HG03354 (cell line): ENCODE measurements around the gene LEMD3.
A peak's percentile ranks its signal among the peaks of the same experiment; 100 is the strongest.
"Not testable (repeated sequence)": the region's sequence is repeated elsewhere in the genome, so short reads cannot be mapped to it uniquely, and the experiment has no call there.

Source experiments
- ATAC-seq: cut with Tn5 transposase; IDR thresholded peaks from one replicate; pipeline ENCODE4 v1.9.1; 2021; ENCODE audit warnings: mild to moderate bottlenecking; ENCODE audit not compliant: unreplicated experiment, poor library complexity, severe bottlenecking

LEMD3 gene

DNA sequence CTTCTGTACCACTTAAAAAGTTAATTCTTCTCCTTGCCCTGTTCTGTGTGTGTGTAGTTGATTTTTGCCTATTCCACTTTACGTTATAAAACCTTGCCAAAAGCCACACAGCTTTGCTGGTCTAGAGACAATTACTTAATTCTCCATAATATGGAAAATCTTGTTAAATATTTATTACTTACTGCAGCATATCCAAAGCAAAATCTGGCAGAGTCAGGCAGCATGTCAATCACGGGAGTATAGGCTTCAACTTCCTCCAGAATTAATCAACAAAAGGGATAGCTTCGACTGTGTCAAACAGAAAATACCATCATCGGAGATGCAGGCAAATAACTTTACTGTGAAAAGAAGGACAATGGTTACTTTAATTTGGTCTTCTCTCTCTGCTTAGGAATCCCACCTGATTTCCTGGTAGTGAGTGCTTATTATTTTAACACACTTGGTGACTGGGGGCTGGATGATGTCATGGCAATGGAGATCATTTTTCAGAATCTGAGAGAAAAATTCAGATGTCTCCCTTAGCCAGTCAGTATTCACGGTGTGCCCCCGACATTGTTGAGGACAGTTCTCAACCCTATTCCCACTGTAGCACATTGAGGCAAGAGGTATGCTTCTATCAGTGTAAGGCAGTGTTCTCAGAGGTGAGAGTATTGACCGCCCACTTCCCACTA, 105.4 kb downstream of the LEMD3 start:
- no peak for ATAC-seq

DNA sequence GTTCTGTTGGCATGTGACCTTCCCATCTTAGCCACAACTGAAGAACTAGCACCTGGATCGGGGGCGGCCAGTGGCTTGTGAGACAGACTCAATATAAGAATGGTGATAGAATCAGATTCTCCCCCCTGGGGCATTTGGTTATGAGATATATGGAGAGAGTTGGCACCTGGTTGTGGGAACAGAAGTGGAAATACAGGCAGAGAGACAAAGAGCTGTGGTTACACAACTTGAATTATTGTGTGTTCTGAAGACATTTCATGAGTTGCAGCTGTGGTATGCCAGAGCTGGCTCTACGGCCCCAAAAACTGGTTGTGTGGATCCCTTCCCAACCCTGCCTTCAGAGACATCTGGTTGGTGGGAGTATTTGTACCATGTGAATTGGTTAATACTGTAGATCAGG, 106.2 kb downstream of the LEMD3 start:
- no peak for ATAC-seq

DNA sequence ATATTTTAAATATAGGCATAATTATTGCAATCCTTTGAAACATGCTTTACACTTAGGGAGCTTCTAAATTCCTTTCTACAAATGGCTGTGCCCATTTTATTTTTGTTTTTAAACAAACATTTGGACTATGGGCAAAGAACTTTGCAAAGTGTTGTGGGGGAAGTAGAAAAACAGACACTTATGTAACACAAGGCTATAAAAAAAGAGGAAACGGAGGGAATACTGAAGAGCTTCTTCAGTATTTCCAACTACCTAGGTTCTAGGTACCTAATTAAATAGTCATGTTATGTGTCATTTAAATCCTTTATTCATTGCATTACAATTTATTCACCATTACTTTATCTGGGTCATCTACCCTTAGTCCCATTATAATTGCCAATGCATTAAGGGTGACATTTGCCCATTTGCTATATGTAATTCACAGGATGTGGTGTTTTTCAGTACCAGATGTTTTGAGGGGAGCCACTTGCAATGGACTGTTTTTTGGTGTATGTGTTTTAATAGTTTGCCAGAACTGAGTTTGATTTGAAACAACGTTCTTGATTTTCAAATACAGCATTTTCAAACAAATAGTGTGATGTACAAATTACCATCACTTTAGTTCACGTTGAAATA, 107.6 kb downstream of the LEMD3 start:
- no peak for ATAC-seq

DNA sequence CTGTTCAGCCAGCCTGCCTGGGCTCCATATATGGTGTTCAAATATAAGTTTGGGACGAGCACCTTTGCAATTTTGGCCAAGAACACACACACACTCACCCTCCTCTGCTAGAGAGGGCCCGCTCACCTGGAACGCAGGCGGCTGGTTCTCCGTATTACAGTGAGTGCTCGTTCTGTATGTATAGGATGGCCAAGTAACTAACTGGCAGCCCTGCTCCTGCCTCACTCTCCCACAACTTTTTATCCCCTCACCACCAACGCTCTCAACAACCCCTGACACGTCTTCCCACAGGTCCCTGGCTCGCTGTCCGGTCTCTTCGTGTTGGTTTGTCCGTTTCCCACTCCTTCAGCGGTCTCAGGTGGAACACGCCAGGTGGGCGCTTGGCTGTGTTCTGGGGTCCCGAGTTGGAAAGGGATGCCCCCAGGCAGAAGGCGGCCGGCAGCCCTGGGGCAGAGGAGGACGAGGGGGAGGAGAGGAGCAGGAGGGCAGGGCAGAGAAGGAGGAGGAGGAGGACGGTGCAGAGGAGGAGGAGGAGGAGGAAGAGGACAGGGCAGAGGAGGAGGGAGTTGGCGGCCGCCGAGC, 108.7 kb downstream of the LEMD3 start:
- ATAC-seq, result no peak

DNA sequence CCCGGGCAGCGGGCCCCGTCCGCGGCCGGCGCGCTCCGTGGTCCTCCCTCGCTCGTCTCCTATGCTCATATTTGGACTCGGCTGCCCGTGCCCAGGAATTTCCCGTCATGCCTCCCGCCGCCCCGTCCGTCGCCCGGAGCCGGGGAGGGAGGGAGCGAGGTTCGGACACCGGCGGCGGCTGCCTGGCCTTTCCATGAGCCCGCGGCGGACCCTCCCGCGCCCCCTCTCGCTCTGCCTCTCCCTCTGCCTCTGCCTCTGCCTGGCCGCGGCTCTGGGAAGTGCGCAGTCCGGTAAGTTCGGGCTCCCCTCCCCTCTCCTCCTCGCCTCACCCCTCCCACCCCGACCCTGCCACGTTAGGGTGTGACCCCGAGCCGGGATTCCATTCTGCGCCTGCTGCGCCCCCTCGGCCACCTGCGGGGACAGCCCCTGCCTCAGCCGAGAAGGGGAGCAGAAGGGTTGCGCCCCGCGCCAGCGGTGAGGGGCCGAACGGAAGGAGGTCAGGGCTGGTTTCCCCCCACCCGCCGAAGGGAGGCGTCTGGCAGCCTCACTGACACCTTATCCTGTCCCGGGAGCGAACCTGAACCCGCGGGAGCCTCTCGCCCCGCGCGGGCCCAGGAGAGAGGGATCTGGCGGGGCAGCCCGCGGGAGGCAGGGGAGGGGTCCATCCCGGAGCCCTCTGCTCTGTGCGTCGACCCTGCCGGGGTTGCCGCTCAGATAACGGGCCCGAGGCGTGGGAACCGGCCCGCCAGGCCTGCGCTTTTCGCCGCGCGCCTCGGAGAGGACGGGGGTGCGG, 109.4 kb downstream of the LEMD3 start, which contains the start of gene MSRB3:
Gene MSRB3, plus strand, starts transcription at position 108 of the 793 bp plus-strand sequence. CDS start 29,897 bp downstream, outside the sequence.
- peak; percentile 72 for ATAC-seq

DNA sequence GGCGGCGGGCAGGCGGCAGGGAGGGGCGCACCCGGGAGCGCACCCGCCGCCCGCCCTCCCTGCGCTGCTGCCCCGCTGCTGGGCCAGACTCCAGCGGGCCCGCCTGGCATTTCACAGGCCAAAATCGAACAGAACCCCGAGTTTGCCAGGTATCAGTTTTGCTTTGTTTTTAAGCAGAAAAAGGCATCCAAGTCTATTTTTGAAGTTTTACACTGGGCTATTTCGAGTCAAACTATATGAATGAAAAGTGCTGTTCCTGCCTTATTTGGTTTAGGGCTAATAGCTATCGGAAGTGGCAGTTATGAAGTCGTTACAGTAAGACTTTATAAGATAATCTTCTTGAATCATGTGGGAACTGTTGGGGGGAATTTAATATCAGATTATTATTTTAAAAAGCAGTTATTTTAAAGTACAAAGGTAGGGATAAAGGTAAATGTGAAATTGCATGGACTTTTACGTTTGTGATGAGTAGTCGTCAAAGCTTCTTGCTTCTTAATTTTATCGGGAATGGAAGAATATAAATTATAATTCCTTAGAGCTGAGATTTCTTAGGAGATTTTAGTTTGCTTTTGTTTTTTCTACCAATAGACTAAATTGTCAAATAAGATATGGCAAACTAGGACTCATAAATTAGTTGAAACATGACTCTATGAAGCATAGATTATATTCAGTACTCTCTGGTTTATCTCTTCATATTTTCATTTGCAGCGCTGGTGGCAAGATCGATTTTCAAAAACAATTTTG, 110.2 kb downstream of the LEMD3 start:
- peak; percentile 26 for ATAC-seq

DNA sequence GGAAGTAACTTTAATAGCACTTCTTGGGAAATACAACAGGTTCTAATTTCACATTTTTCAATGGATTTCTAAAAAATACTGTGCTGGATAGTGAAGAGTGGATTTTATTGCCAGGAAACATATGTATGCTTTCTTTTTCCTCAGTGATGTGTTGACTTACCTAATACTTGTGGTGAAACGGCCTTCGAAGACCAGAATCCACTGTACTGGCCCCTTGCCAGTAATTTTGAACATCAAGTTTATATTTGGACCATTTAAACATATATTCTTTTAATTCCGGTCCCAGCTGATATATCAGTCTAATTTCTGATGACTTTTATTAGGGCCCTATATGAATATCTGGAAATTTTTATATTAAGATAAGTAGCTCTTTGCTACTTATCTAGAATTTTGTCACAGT, 110.9 kb downstream of the LEMD3 start:
- no peak for ATAC-seq

DNA sequence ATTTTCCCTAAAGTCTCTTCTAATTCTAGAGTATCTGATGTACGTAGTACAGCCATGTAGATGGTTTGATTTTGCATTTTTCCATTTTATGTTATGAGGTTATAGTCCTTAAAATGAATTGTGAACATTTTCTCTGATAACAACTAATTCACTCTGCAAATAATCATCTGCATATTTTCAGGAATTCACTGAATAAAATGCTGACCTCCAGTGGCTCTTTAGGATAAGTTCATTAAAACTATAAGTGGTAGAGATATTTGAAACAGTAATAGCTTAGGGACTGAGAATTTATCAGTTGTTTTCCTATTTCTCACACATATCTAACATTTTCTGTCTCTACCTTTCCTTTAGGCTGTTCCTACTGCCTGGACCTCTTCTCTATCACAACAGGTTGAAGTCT, 113.5 kb downstream of the LEMD3 start:
- ATAC-seq, result no peak

DNA sequence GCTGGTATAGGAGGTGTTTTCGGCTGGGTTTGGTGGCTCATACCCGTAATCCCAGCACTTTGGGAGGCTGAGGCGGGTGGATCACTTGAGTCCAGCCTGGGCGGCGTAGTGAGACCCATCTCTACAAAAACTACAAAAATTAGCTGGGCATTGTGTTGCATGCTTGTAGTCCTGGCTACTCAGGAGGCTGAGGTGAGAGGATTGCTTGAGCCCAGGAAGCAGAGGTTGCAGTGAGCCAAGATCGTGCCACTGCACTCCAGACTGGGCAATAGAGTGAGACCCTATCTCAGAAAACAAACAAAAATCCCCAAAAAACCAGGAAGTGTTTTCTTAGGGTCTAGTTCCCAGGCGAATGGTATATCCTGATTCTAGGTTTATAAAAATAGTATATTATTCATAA, 116.1 kb downstream of the LEMD3 start:
- not testable (repeated sequence) for ATAC-seq

DNA sequence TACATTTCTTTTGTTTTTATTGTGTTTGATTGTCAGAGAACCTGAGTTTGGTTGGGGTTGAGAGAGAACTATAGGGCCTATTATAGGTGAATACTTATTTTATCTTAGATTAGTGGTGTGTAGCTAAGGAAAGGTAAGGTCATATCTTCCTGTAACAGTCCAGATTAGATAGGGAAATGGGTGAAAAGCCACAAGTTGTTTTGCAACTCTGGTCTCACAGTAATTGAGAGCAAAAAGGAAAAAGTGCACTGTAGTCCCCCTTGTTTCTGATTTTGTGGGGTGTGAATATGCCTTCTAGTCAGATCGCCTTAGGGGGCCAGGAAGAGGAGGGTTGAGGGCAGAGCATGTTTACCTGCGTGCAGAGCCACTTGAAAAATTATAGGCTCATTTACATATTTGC, 118.0 kb downstream of the LEMD3 start:
- ATAC-seq, result no peak

DNA sequence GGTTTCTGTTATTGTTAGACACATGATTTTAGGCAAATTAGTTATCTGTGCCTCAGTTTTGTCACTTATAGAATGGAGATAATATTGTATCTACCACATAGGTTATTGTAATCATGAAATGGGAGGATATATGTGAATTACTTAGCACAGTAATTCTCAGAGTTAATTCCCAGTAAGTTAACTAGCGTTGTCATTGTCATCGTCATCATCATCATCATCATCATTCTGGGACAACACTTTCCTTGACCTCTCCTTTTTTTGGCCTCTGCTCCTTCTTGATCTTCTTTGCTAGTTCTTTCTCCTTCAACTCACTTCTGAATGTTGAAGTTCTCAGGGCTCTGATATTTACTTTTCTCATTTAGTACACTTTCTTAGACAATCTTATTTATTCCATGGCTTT, 122.9 kb downstream of the LEMD3 start:
- ATAC-seq, result no peak

DNA sequence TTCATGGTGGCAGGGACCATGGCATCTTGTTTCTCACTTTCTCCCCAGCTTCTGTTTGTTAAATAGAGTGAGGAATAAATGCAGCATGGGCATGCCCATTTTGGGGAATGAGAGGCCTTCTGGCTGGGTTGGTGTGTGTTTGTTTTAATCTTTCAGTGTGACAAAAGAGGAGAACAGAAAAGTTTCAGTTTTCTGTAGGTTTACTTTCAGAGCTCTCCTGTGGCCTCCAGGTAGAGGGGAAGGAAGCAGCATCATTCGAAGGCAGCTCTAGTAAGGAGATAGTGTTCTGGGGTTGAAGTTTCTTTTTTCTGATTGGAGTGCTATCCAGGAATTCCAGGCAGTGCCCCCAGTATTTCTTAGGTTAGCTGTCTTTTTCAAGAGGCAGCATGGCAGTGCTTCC, 124.4 kb downstream of the LEMD3 start:
- ATAC-seq, result no peak

DNA sequence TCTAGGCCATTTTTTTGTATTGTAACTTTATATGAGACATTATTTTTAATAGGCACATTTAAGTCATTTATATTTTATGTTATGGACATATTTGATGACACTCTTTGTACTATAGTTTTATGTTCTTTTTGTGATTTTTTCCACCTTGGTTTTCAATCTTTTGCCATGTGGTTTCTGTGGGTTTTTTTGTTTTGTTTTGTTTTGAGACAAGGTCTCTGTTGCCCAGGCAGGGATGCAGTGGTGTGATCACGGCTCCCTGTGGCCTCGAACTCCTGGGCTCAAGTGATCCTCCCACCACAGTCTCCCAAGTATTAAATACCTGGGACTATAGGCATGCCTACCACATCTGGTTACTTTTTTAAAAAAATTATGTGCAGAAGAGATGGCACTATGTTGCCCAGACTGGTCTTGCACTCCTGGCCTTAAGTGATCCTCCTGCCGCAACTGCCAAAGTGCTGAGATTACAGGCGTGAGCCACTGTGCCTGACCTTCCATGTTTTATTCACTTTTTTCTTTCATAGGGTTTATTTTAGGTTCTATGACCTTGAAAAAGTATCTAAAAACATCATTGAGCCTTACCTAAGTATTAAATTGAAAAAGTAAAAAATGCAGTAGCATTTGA, 125.4 kb downstream of the LEMD3 start:
- ATAC-seq, result no peak

DNA sequence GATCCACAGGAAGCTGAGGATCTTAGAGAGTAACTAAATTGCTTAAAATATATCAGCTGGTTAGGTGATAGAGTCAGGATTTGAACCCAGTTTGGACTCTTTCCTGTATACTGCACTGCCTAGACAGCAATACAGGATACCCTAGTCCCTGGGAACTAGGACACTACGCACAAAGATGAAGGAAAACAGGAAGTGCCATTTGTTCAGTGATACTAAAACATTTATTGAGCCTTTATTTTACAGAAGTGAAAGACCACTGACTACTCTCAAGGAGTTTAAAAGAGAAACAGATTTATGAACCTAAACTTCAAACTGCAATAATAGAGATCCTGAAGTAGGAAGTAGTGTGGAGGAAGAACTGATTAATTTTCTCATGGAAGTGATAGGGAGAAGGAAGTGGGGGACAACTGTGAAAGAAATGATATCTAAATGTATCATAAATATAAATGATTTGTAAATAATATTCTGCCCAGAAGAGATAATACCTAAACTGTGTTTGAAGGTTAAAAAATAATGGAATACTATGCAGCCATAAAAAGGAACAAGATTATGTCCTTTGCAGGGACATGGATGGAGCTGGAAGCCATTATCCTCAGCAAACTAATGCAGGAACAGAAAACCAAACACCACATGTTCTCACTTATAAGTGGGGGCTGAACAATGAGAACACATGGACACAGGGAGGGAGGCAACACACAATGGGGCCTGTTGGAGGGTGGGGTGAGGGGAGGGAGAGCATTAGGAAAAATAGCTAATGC, 127.3 kb downstream of the LEMD3 start:
- ATAC-seq, result no peak
